Measurements from ENCODE around the gene OSGEP.

- TF ChIP-seq PRDM1 (tag by site-specific recombination; IDR thresholded peaks at IDR 0.05): no peak
- no peak for TF ChIP-seq ZNF24 (tag by site-specific recombination; IDR thresholded peaks at IDR 0.05)
- TF ChIP-seq ZFP3 (tag by site-specific recombination; IDR thresholded peaks at IDR 0.05; ENCODE audit: low read depth): no peak
Measured at GRCh38 chr14:20419419-20419818, 35.2 kb downstream of the OSGEP start.
